Urinary bladder (tissue), 4 donors: Measurements from ENCODE around the gene SPRYD7. TPM values are rescaled to one million over a fixed set of nuclear protein-coding genes. Genes with fewer than 3 reads are reported as not detected.

ENCODE experiments used
- DNase-seq: peaks from one replicate; pipeline ENCODE4 v3.0.0-alpha.2; 2015; ENCODE audit errors: extremely low spot score
- H3K27ac ChIP-seq: one replicate; pipeline ENCODE4 v1.5.1; 2013; ENCODE audit warnings: low read depth, mild to moderate bottlenecking, moderate library complexity
- H3K36me3 ChIP-seq: one replicate; pipeline ENCODE4 v1.6.1; 2013; ENCODE audit warnings: mild to moderate bottlenecking, moderate library complexity; ENCODE audit not compliant: insufficient read depth
- H3K4me1 ChIP-seq: one replicate; pipeline ENCODE4 v1.6.1; 2013; ENCODE audit warnings: mild to moderate bottlenecking, moderate library complexity; ENCODE audit not compliant: insufficient read depth
- H3K4me3 ChIP-seq: one replicate; pipeline ENCODE4 v1.5.1; 2013; ENCODE audit warnings: low read depth, low read length
- WGBS: extraction: QIAGEN DNeasy Blood & Tissue Kit; methylation state at CpG from one replicate; pipeline ENCODE4 v1.1.7; 2013; 5-methylcytosine and 5-hydroxymethylcytosine counted together
- polyA plus RNA-seq: library from polyadenylated mRNA; stranded (reverse); fragments of 200-250 nt; gene quantifications from one replicate; pipeline ENCODE4 v1.2.3, GENCODE V29; 2013
- total RNA-seq: library from RNA; depleted of rRNA; stranded (reverse); fragments of >200 nt; gene quantifications from one replicate; pipeline ENCODE4 v1.2.3, GENCODE V29; 2014
- donor health status: healthy with polysubstance abuse.
- donor health status: healthy.

Gene SPRYD7
- total RNA-seq (6.7 TPM), polyA plus RNA-seq (9.1 TPM)

DNA sequence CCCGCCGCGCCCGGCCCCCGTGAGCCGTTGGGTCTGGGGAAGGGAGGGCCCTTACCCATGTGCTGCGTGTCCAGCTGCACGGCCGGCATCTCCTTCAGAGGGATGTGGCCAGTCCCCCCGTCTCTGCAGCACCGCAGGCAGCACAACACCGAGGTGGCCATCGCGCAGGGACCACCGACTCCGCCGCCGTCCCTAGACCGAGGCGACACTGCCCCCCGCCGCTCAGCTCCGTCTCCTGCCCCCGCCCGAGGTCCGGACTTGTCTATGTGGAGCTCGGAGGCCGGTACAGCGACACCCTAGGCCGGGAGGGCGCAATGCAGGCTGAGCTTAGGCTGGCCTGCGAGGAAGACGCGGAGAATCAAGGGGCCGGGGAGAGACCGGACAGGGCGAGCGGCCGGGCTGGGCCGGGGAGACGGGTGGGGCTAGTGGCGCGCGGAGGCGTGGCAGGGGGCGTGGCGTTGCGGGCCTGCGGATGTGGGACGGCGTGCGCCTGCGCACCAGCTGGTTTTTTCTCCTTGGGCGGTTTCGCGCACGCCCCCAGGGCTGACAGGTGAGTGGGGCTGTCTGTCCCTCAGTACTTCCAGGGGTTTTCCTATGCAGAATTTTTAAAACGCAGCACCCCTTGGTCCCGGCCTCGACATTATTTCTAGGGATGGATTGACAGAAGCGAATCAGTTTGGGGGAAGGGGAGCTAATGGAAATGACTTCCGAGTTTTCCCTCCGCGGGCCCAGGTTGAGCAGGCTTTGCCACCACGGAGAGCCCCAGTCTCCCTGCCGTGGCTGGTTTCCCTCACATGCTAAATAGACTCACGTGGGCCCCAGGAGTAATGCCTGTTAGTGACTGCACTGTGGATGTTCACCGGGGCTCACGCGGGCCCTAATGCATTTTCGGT lies at the start of gene SPRYD7:
Gene SPRYD7 (minus strand): TSS at position 266 of the 893 bp plus-strand sequence. CDS start 105 bp downstream, at position 161.
- Histone ChIP-seq H3K36me3 (no peaks in the 10 kb centered on the region), H3K27ac (peak within 1 kb of the TSS; percentile 77), H3K4me3 (peak within 1 kb of the TSS; percentile 75), H3K4me1 (no peaks in the 10 kb centered on the region)
- WGBS: under 1% methylated on average over 71 of the region's 71 CpGs
- peak; percentile 92 for DNase-seq

DNA sequence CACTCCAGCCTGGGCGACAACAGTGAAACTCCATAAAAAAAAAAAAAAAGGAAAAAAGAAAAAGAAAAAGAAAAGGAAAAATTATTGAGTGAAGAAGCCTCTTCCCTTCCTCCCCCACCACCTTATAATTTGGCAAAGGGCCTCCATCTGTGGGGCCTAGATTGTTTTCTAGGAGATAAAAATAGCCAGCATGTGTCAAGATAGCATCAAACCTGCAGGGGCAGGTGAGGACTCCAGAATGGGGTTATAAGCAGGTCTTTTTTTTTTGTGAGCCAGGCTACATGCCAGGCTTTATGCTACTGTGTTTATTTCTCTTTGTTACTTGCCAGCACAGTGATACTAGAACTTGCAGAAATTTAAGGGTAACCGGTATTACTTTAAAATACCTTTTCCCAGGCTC lies 49.0 kb upstream of the SPRYD7 start:
- no peaks in the 10 kb centered on the region for H3K4me1 ChIP-seq
- WGBS: 75% methylated on average over 2 of the region's 2 CpGs
- DNase-seq: no peak

DNA sequence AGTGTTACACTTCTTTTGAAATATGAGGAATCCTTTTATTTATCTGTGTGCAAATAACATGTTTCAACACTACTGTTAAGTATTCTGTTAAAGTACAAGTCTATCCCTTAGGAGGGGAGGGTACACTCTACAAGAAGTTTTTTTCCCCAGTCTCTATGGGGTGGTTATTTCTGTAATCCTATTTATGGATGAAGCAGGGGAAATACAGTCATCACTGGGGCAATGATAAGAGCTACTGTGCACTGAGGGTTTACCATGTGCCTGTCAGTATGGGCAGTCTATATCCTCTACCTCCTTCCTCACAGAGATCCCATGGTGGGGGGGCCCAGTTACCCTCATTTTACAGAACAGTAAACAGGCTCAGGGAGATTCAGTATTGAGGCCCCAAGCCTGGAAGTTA lies 44.1 kb upstream of the SPRYD7 start:
- Histone ChIP-seq H3K4me3 (no peak overlapping the region), H3K27ac (no peak overlapping the region), H3K4me1 (no peaks in the 10 kb centered on the region), H3K36me3 (no peaks in the 10 kb centered on the region)
- DNase-seq: no peak

More for the DNA sequence above, 49.0 kb upstream of the SPRYD7 start:
- no peak overlapping the region for H3K4me3 ChIP-seq
- peaks cover 3% of the 10 kb centered on the region for H3K36me3 ChIP-seq
- H3K27ac ChIP-seq: no peak overlapping the region

- Histone ChIP-seq H3K4me1 (no peaks in the 10 kb centered on the region), H3K4me3 (no peak overlapping the region), H3K36me3 (no peaks in the 10 kb centered on the region), H3K27ac (no peak overlapping the region)
- WGBS: 81% methylated on average over 3 of the region's 3 CpGs
- DNase-seq: no peak
Measured at GRCh38 chr13:49977992-49978391, 41.9 kb upstream of the SPRYD7 start.

DNA sequence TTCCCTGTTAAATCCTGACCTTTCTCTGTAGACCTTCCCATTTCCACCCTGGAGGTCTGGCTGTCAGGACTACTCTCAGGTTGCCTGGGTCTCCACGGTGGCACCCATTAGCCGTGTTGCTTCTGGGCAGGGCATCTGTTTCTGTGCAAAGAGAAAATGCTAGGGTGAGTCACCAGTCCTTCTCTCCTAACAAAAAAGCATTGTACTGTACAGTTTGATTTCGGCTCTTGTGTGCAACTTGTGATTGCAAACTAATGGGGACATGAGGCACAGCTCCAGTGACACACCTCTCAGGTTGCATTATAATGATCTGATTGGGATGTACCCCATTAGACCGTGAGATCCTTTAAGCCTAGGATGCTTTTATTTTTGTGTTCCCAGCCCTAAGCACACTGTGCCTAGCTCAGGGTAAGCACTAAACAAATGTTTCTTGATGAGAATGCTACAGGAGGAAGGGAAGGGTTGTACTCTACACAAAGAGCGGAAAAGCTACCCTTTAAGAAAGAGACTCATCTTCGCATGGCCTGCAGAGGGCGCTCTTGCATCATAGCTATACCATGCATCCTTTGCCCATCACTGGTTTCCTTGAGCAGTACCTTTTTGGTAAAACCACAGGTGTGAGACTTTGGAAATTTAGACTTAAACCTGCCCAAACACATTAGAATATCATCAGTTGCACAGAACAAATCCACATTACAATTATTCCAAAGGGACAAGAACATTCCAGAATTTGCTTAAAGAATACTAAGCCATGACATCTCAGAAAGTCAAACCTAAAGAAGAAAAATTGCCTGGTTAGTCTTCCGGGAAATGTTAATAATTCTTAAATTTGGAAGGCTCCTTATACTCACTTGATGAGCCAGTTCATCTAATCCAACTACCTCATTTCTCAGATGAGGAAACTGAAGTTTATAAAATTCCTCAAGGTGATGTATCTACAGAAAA lies 40.4 kb upstream of the SPRYD7 start:
- H3K36me3 ChIP-seq: no peaks in the 10 kb centered on the region
- WGBS: 51% methylated on average over 8 of the region's 8 CpGs
- DNase-seq: peak; percentile 28
- H3K27ac ChIP-seq: no peak overlapping the region
- no peaks in the 10 kb centered on the region for H3K4me1 ChIP-seq
- no peak overlapping the region for H3K4me3 ChIP-seq

GRCh38 chr13:49975826-49976225 lies 39.7 kb upstream of the SPRYD7 start:
- 86% methylated on average over 1 of the region's 1 CpG for WGBS
- no peak overlapping the region for H3K27ac ChIP-seq
- DNase-seq: no peak
- H3K4me1 ChIP-seq: no peaks in the 10 kb centered on the region
- H3K4me3 ChIP-seq: no peak overlapping the region
- no peaks in the 10 kb centered on the region for H3K36me3 ChIP-seq

DNA sequence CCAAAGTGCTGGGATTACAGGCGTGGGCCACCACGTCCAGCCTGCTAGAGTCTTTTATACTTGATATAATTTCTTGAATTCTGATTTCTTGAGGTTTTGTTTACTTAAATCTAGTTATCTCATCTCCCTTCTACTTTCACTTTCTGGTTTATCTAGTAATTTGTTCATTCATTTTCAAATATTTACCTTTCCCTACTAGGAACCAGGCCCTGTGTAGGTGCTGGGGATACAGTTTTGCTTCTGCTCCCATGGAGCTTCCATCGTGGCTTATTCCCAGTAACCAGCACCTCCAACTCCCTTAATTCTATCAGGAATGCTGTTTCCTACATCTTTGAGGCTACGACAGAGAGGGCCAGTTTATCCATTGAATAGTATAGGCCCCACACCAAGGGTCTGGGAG lies 36.6 kb upstream of the SPRYD7 start:
- DNase-seq: no peak
- 82% methylated on average over 4 of the region's 4 CpGs for WGBS
- Histone ChIP-seq H3K27ac (no peak overlapping the region), H3K4me3 (no peak overlapping the region), H3K36me3 (no peaks in the 10 kb centered on the region), H3K4me1 (no peaks in the 10 kb centered on the region)

GRCh38 chr13:49967456-49967855 lies 31.3 kb upstream of the SPRYD7 start:
- H3K27ac ChIP-seq: no peak overlapping the region
- H3K4me1 ChIP-seq: no peaks in the 10 kb centered on the region
- 96% methylated on average over 4 of the region's 4 CpGs for WGBS
- no peak for DNase-seq
- no peaks in the 10 kb centered on the region for H3K36me3 ChIP-seq
- no peak overlapping the region for H3K4me3 ChIP-seq

DNA sequence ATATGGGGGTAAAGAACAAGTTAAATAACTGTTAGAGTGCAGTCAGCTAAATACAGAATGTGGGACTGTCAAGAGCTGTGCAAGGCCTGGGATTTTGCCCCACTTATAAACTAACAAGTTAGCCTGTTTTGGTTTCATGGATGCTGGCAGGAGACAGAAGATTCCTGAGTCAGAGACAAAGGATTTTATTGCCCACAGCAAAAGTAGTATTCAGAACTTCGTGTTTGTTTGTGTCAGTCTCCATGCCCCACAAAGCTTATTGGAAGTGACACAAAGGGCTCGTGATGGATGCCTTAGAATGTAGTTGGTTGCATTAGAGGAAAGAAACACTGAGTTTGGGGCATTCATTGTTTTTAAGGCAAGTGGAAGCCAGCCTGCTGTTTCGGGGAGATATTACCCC lies 22.2 kb upstream of the SPRYD7 start:
- WGBS: 81% methylated on average over 3 of the region's 3 CpGs
- H3K27ac ChIP-seq: no peak overlapping the region

GRCh38 chr13:49956131-49956530 lies 20.0 kb upstream of the SPRYD7 start:
- 86% methylated on average over 3 of the region's 3 CpGs for WGBS
- Histone ChIP-seq H3K4me1 (no peaks in the 10 kb centered on the region), H3K4me3 (no peak overlapping the region), H3K27ac (no peak overlapping the region), H3K36me3 (no peaks in the 10 kb centered on the region)
- no peak for DNase-seq

More for the DNA sequence above, 22.2 kb upstream of the SPRYD7 start:
- no peak for DNase-seq
- Histone ChIP-seq H3K4me3 (no peak overlapping the region), H3K36me3 (no peaks in the 10 kb centered on the region), H3K4me1 (no peaks in the 10 kb centered on the region)

DNA sequence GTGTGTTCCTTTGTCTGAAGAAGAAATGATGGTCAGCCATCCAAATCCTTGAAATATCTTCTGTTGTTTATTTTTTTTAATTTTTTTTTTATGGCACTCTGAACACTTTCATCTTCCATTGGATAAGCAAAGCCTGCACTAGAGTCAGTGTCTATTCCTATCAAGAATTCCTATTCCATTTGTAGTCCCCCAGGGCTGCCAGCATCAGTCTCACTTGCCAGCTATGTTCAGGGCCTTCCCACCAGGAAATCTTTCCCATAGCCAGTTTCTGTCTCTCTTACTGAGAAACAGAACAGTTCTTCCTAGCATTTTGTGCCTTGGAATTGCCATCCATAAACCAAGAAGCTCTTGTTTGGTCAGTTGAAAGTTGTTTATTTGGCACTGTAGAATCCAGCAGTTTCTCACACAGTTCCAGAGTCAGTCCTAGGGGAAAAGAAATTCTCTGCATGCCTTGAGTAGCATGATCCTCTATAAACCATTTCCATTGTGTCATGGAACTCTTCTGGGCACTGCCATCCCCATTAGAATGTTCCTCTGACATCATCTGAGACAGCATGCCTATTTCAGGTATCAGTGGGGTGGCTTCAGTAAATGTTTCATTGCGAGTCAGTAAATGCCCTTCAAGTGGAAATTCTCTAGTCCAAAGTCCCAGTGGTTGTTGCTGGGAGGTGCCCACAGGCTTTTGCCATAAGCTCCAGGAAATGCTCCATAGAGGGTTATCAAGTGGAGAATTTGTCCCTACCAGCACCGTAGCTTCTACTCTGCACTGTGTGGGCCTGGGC lies 18.7 kb upstream of the SPRYD7 start:
- DNase-seq: no peak
- Histone ChIP-seq H3K4me1 (no peaks in the 10 kb centered on the region), H3K4me3 (no peak overlapping the region), H3K27ac (no peak overlapping the region), H3K36me3 (no peaks in the 10 kb centered on the region)
- 79% methylated on average over 2 of the region's 2 CpGs for WGBS

- Histone ChIP-seq H3K27ac (no peak overlapping the region), H3K36me3 (no peaks in the 10 kb centered on the region), H3K4me1 (no peaks in the 10 kb centered on the region), H3K4me3 (no peak overlapping the region)
- DNase-seq: no peak
- 93% methylated on average over 1 of the region's 1 CpG for WGBS
Measured at GRCh38 chr13:49953560-49953959, 17.4 kb upstream of the SPRYD7 start.
